GM19035 (cell line): Measurements from ENCODE around the gene MKRN1.
A peak's percentile ranks its signal among the peaks of the same experiment; 100 is the strongest.
"Not testable (repeated sequence)": the region's sequence is repeated elsewhere in the genome, so short reads cannot be mapped to it uniquely, and the experiment has no call there.

Source experiments
- ATAC-seq: cut with Tn5 transposase; IDR thresholded peaks from one replicate; pipeline ENCODE4 v1.9.1; 2021; ENCODE audit not compliant: unreplicated experiment

The MKRN1 gene

GRCh38 chr7:140485500-140486265, 6.4 kb upstream of the MKRN1 start:
- ATAC-seq: no peak

DNA sequence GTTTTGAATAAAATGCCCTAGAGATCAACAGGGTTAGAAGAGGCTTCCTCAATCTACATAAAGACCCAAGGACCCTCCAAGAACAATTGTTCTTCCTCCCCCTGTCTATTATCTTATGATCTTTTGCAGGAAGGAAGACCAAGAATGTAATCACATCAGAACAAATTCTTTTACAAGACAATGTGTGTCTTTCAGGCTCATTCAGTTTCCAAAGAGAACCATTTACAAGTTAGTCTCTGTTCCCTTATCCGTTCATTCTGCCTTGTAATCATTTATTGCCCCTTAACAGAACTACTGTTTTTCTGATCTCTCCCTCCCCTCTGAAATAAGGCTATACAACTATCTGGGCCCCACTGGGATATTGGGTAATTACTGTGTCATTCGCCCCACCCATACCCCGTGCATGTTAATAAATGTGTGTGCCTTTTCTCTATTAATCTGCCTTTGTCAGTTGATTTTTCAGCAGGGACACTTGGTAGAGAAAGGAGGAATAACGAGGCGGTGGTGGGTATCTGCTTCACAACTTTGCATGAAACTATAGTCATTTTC, 5.7 kb upstream of the MKRN1 start:
- ATAC-seq: no peak

DNA sequence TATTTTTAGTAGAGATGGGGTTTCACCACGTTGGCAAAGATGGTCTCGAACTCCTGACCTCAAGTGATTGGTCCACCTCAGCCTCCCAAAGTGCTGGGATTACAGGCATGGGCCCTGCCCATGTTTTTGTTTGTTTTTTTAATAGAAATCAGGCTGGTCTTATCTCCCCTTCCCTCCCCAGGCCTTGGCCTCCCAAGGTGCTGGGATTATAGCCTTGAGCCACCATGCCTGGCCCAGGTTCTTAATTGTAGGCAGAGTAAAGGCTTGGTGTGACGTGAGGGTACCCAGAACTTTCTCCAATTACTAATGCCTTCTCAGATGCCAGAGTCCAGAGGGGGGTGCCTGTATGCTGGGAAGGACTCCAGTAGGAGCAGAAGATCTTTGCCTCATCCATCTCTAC, 5.2 kb upstream of the MKRN1 start:
- ATAC-seq: no peak

- ATAC-seq: no peak
Observed at GRCh38 chr7:140479739-140480084, 407 bp upstream of the MKRN1 start.

DNA sequence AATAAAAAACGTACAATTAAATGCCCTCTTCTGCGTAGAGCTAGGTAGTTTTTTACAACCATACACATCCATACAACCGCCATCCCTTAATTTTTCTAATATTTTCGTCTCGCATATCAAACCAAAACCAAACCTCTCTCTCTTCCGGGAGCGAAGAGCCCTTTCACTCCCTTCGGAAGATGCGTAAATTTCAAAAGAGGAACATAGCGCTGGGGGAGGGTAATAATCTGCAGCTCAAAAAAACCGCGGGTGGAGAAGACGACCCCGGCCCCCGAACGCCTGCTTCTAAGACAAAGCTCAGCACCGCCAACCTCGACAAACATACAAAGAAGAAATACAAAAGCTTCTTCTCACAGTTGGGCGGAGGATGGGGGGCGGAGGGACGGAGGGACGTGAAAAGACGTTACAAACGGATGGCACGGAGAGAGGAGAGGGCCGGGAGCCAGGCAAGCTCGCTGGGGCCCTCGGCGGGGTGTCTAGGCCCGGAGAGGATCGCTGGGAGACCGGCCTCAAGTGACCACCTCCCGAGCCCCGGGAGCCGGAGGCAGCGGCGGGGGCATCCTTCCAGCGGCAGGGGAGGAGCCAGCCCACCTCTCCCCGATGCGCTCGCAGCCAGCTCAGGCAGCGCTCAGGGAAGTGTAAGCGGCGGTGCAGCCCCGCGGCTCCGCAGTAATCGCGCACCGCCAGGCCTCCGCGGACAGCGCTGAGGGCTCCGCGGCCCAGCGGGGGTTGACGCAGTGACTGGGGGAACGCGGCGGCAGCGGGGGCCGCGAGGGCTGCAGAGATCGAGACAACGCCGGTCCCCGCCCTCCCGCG, 851 bp downstream of the MKRN1 start:
- ATAC-seq: peak; percentile 27

DNA sequence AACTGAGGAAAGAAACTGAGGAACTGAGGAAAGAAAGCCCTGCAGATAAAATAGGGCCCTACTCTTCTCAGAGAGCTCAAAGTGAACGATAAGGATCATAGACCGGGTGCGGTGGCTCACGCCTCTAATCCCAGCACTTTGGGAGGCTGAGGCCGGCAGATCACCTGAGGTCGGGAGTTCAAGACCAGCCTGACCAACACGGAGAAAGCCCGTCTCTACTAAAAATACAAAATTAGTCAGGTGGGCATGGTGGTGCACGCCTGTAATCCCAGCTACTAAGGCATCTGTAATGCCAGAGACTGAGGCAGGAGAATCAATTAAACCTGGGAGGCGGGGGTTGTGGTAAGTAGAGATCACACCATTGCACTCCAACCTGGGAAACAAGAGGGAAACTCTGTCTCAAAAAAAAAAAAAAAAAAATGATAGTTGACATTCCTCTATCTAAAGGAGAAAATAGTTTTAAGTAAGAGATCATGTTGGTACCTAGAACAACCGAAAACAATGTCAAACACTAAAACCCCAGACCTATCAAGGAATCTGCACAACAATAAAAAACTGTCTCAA, 2.5 kb downstream of the MKRN1 start:
- no peak for ATAC-seq

DNA sequence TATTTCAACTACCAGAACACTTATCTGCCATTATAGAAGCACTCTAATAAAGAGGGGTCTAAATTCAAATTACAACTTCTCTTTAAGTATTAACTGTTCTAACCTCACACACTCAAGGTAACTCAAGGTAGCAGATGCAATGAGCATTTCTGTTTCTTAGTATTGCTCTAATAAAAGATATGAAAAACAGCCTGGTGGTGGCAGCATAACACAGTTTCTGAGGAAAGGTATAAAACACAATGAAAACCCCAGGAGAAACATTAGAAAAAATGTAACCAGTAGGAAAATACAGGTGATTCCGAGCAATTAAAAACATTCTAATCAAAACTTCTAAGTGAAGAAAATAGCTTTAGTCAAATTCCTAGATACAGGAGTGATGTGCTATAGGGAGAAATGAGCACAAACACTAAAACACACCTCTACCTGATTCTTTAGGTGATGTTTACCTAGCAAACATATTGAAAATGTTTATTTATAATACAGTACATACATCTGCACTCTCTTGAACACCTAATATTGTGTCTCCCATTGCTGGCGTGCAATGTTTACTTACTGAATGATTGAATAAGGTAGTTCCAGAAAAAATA, 3.5 kb downstream of the MKRN1 start:
- ATAC-seq: no peak

- ATAC-seq: no peak
Observed at GRCh38 chr7:140463111-140463510, 16.2 kb downstream of the MKRN1 start.

DNA sequence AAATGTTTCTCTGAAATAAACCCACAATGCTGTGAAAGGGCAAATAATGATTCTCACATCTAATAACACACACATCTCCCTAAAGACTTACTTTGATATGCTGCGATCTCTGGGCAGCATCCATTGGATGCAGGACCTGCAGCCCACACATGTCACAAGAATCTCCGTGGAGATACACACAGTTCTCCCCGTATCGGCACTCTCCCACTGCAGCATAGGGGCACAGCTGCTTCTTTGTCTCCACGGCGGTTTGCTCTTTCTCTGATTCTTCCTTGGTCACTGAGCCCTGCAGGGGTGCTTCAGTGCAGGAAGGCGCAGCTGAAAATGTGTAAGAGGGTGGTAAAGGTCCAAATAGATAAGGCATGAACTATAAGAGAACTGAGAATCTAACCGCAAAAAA, 20.4 kb downstream of the MKRN1 start:
- no peak for ATAC-seq

DNA sequence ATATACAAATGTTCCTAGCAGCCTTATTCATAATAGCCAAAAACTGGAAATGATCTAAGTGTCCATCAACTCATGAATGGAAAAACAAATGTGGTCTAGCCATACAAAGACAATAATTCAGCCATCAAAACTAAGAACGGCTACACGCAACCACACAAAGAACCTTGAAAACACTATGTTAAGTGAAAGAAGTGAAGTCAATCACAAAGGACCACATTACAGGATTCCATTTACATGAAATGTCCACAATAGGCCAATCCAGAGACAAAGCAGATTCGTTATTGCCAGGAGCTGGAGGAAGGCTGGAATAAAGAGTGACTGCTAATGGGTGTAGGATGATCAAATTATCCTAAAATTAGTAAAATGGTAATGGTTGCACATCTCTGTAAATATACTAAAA, 21.1 kb downstream of the MKRN1 start:
- no peak for ATAC-seq

- ATAC-seq: no peak
Observed at GRCh38 chr7:140456551-140457051, 22.7 kb downstream of the MKRN1 start.

GRCh38 chr7:140455743-140456142, 23.6 kb downstream of the MKRN1 start:
- no peak for ATAC-seq

DNA sequence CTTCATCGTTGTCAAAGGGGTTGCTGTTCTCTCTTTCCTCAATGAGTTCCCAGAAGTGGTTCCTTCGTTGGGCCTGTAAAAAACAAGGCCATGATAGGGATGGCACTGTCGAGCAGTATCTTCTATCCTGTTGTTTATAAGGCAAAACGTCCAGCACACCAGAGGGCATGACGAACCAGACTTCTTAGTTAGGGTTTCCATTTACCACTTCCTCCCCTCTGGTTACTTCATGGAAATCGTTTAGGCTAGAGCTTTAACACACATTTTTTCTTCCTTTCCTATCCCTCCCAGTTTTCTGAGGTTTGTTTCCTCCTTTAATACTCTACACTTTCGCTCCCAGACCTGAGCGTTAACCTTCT, 24.7 kb downstream of the MKRN1 start:
- ATAC-seq: no peak

DNA sequence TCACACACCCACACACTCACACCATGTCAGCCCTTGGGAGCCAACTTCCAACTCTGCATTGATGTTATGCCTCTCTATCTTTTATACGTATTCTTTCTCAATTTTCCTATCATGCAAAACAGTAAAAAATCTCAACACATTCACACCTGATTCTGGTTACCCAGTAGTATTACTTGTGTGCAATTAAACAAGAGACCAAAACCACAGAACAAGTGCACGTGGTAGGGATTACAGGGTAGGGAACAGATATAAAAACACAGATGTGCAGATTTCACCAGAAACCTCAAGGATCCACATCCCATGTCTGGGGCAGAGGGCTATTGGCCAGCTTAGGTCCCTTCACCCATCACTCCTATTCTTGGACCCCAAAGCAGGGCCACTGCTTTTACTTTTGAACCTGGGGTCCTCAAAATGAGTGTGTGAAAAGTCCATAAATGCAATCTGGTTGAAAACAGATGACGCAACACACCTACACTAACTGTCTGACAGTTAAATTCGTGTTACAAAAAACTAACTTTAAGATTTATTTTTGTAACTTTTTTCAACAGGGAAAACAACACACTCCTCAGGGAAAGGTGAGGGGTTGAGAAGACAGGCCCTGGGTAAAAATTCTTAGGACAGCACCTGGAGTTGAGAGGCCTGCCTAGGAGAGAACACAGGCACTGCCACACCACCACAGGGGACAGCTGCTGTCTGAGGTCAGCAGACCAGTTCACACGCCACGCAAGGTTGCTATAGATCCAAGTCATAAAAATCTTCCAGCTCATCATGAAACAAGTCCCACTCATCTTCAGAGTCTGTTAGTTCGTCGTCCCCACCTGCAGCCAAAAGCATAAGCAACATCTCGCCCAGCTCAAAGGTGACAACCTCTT, 25.3 kb downstream of the MKRN1 start:
- not testable (repeated sequence) for ATAC-seq

DNA sequence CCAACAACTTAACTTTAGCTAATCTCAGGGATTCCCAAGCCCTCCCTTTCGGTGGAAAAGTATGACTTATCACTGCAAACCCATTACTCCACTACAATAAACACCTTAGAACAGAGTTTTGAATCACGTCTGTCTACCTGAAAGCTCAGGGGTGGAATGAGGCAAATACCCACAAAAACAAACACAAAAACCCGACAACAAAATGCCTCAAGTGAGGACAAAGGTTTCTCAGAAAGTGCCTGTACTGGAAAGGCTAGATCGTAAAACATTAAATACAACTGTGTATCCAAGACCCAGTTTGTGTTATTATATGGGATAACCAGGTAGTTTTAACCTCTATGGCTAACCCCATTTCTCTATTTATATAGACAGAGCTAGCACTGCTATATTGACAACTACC, 26.0 kb downstream of the MKRN1 start:
- ATAC-seq: no peak

- no peak for ATAC-seq
Observed at GRCh38 chr7:140451716-140452115, 27.6 kb downstream of the MKRN1 start.

GRCh38 chr7:140448781-140449480, 30.4 kb downstream of the MKRN1 start:
- ATAC-seq: no peak

GRCh38 chr7:140447841-140448240, 31.5 kb downstream of the MKRN1 start:
- ATAC-seq: no peak

- ATAC-seq: no peak
Observed at GRCh38 chr7:140446467-140446866, 32.8 kb downstream of the MKRN1 start.

DNA sequence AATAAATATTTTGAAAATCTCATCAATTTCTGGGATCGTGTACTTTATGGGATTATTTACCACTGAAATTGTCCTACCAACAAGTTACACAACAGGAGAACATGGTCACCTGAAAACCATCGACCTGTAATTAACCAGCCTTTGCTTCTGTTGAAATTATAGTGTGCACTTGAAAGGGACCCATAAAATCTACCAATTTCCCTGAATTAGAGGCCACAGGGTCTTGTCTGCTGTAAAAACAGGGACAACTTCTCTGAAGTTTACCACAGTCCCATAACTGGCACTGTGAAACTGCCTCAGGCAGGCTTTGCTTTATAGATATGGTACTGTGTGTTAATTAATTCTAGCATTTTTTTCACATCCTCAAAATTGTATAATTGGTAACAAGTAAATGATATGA, 37.8 kb downstream of the MKRN1 start:
- ATAC-seq: no peak
